ENCODE measurements around the gene CD48.

The CD48 gene

GRCh38 chr1:160630523-160631451, 80.8 kb downstream of the CD48 start:
- no peak for TF ChIP-seq CTCF (conservative IDR thresholded peaks at IDR 0.05; ENCODE audit: control insufficient read depth, insufficient read depth, low read depth, low read length)
- no peak overlapping the region for H3K4me3 ChIP-seq (ENCODE audit: control insufficient read depth, low read depth, low read length)
- no peak for DNase-seq (ENCODE audit: low read depth)

- no peak overlapping the region for H3K4me3 ChIP-seq (ENCODE audit: control insufficient read depth, low read depth, low read length)
- DNase-seq (ENCODE audit: low read depth), result no peak
- no peak for TF ChIP-seq CTCF (conservative IDR thresholded peaks at IDR 0.05; ENCODE audit: control insufficient read depth, insufficient read depth, low read depth, low read length)
Observed at GRCh38 chr1:160629286-160630210, 82.1 kb downstream of the CD48 start.

GRCh38 chr1:160628799-160629263, 82.8 kb downstream of the CD48 start:
- no peak for DNase-seq (ENCODE audit: low read depth)
- H3K4me3 ChIP-seq (ENCODE audit: control insufficient read depth, low read depth, low read length), result no peak overlapping the region
- no peak for TF ChIP-seq CTCF (conservative IDR thresholded peaks at IDR 0.05; ENCODE audit: control insufficient read depth, insufficient read depth, low read depth, low read length)
